Left ventricle myocardium inferior (tissue), 1 donor: ENCODE measurements around the gene GPR78. TPM values are rescaled to one million over a fixed set of nuclear protein-coding genes. Genes with fewer than 3 reads are reported as not detected.

Experiments
- DNase-seq: peaks from one replicate; pipeline ENCODE4 v3.0.0-alpha.2; 2020
- H3K27ac ChIP-seq: fragments of 200-600 bp; replicated peaks from 2 replicates; pipeline ENCODE4 v1.8.0; 2021
- H3K27me3 ChIP-seq: fragments of 200-600 bp; 2 replicates; pipeline ENCODE4 v1.8.0; 2021; ENCODE audit warnings: low read depth
- H3K36me3 ChIP-seq: fragments of 200-600 bp; 2 replicates; pipeline ENCODE4 v1.8.0; 2021
- H3K4me1 ChIP-seq: fragments of 200-600 bp; 2 replicates; pipeline ENCODE4 v1.8.0; 2021
- H3K4me3 ChIP-seq: fragments of 200-600 bp; 2 replicates; pipeline ENCODE4 v1.8.0; 2021; ENCODE audit warnings: mild to moderate bottlenecking, moderate library complexity
- H3K9me3 ChIP-seq: fragments of 200-600 bp; replicated peaks from 2 replicates; pipeline ENCODE4 v1.8.0; 2021
- CTCF ChIP-seq: fragments of 200-600 bp; IDR thresholded peaks from 2 replicates; pipeline ENCODE4 v1.8.0; 2021; ENCODE audit warnings: antibody characterized with exemption, mild to moderate bottlenecking, borderline replicate concordance
- intact Hi-C: fragments of 100-400 bp; cut with micrococcal nuclease; formaldehyde crosslinking; loops from one replicate; pipeline ENCODE4 v1.11.0; 2022
- total RNA-seq: library from RNA; stranded (reverse); fragmentation: NEBNext Ultra II Directional; extraction: Animal tissue kit (Norgen Biotek cat#: 25700); gene quantifications from one replicate; pipeline ENCODE4 v1.2.1, GENCODE V29; 2021
- donor health status: DM: no; HTN: yes; CAD: no; lungs with severe emphysema.

The GPR78 gene
- total RNA-seq, 1 donor from 2014 or later = not detected

- DNase-seq = no peak
- no peaks in the 10 kb centered on the region for H3K36me3 ChIP-seq
- no peak for TF ChIP-seq CTCF
- H3K4me1 ChIP-seq = peaks cover 27% of the 10 kb centered on the region
- H3K4me3 ChIP-seq = no peak overlapping the region
- peaks cover 41% of the 10 kb centered on the region for H3K27me3 ChIP-seq
- H3K27ac ChIP-seq = no peak overlapping the region
- H3K9me3 ChIP-seq = no peaks in the 10 kb centered on the region
- intact Hi-C loops = no loop called here
These were observed 28.7 kb downstream of the GPR78 start for GRCh38 chr4:8608714-8609391.

- H3K4me3 ChIP-seq = no peak overlapping the region
- H3K27ac ChIP-seq = peak overlapping the region; percentile 77
- H3K36me3 ChIP-seq = no peaks in the 10 kb centered on the region
- H3K4me1 ChIP-seq = peaks cover 27% of the 10 kb centered on the region
- no peak for TF ChIP-seq CTCF
- H3K9me3 ChIP-seq = no peaks in the 10 kb centered on the region
- H3K27me3 ChIP-seq = peaks cover 38% of the 10 kb centered on the region
- no peak for DNase-seq
- intact Hi-C loops = no loop called here
These were observed 29.2 kb downstream of the GPR78 start for GRCh38 chr4:8609406-8609805.

- no peak for DNase-seq
- no peaks in the 10 kb centered on the region for H3K9me3 ChIP-seq
- peak overlapping the region; percentile 77 for H3K27ac ChIP-seq
- peaks cover 27% of the 10 kb centered on the region for H3K4me1 ChIP-seq
- intact Hi-C loops = no loop called here
- H3K4me3 ChIP-seq = no peak overlapping the region
- no peak for TF ChIP-seq CTCF
- peaks cover 38% of the 10 kb centered on the region for H3K27me3 ChIP-seq
- H3K36me3 ChIP-seq = no peaks in the 10 kb centered on the region
These were observed 29.7 kb downstream of the GPR78 start for GRCh38 chr4:8609824-8610350.

- H3K27me3 ChIP-seq = peaks cover 34% of the 10 kb centered on the region
- peak; percentile 52 for DNase-seq
- intact Hi-C loops = no loop called here
- H3K4me3 ChIP-seq = peak overlapping the region; percentile 33
- no peaks in the 10 kb centered on the region for H3K36me3 ChIP-seq
- H3K4me1 ChIP-seq = peaks cover 27% of the 10 kb centered on the region
- TF ChIP-seq CTCF = no peak
- no peaks in the 10 kb centered on the region for H3K9me3 ChIP-seq
- H3K27ac ChIP-seq = peak overlapping the region; percentile 77
These were observed 30.8 kb downstream of the GPR78 start for GRCh38 chr4:8610858-8611616.

GRCh38 chr4:8612646-8613045 lies 32.5 kb downstream of the GPR78 start:
- Histone ChIP-seq H3K27ac (peak overlapping the region; percentile 77), H3K4me1 (peaks cover 24% of the 10 kb centered on the region), H3K9me3 (no peaks in the 10 kb centered on the region), H3K4me3 (no peak overlapping the region), H3K36me3 (no peaks in the 10 kb centered on the region), H3K27me3 (peaks cover 33% of the 10 kb centered on the region)
- DNase-seq = no peak
- TF ChIP-seq CTCF = no peak
- intact Hi-C loops = no loop called here
